ENCODE results near the gene ANKRD11.

DNA sequence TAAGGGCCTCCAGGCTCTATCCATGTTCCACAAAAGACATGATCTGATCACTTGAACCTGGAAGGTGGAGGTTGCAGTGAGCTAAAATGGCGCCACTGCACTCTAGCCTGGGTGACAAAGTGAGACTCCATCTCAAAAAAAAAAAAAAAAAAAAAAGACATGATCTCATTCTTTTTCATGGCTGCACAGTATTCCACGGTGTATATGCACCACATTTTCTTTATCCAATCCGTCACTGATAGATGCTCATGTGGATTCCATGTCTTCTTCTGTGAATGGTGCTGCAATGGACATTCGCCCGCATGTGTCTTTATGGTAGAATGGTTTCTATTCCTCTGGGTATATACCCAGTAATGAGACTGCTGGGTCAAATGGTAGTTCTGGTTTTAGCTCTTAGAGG, 124.4 kb downstream of the ANKRD11 start:
- TF ChIP-seq SUZ12 (IDR thresholded peaks at IDR 0.05; ENCODE audit: extremely low read depth, insufficient read depth, insufficient read length) (no peak), YY1 (IDR thresholded peaks at IDR 0.05; ENCODE audit: insufficient read depth, insufficient read length) (no peak)
